Measurements from ENCODE around the gene CRIP1. TPM values are rescaled to one million over a fixed set of nuclear protein-coding genes. Genes with fewer than 3 reads are reported as not detected.

CRIP1 gene
- total RNA-seq, 1 donor from 2014 or later = 5.1 TPM

DNA sequence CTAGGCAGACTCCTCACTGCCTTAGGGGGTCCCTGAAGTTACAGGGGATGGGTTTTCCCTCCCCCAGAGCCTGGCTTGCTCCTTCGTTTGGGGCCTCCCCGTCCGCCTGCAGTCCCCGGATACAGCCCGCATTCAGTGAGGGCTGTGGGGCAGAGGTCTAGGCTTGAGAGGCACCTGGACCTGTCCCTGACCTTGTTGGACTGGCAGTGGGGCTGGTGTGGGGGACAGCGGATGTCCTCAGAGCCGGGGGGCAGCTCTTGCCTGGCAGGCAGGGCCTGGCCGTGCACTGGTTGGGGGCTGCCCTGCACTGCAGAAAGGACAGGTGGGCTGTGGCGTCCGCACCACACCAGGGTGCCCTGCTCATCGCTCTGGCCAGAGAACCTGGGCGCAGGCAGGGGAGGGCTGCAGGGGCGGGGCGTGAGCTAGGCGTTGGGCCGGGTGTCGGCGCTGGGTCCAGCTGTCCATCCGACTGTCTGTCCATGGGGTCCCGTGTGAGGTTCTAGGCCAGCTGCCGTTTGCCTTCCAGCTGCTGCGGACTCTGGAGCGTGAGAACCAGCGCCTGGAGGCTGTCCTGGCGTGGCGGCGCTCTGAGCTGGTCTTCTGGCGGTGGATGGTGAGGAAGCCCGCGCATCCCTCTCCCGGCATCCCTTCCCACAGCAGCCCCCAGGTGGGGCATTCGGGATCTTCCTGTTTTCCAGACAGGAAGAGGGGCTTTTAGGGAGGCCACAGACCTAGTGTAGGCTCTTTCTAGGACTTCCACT, 10.3 kb downstream of the CRIP1 start:
- no peaks in the 10 kb centered on the region for H3K27me3 Mint-ChIP-seq

GRCh38 chr14:105497671-105498429, 11.2 kb downstream of the CRIP1 start:
- no peaks in the 10 kb centered on the region for H3K36me3 Mint-ChIP-seq (ENCODE audit: insufficient read depth)
- no peaks in the 10 kb centered on the region for H3K4me1 Mint-ChIP-seq (ENCODE audit: low read depth)
- no peak for DNase-seq (ENCODE audit: low spot score, unreplicated experiment)
- no peak overlapping the region for H3K4me3 Mint-ChIP-seq (ENCODE audit: low read depth)
- H3K9me3 Mint-ChIP-seq (ENCODE audit: low read depth) = no peaks in the 10 kb centered on the region
- TF ChIP-seq, protein P1, sequence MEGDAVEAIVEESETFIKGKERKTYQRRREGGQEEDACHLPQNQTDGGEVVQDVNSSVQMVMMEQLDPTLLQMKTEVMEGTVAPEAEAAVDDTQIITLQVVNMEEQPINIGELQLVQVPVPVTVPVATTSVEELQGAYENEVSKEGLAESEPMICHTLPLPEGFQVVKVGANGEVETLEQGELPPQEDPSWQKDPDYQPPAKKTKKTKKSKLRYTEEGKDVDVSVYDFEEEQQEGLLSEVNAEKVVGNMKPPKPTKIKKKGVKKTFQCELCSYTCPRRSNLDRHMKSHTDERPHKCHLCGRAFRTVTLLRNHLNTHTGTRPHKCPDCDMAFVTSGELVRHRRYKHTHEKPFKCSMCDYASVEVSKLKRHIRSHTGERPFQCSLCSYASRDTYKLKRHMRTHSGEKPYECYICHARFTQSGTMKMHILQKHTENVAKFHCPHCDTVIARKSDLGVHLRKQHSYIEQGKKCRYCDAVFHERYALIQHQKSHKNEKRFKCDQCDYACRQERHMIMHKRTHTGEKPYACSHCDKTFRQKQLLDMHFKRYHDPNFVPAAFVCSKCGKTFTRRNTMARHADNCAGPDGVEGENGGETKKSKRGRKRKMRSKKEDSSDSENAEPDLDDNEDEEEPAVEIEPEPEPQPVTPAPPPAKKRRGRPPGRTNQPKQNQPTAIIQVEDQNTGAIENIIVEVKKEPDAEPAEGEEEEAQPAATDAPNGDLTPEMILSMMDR (IDR thresholded peaks at IDR 0.05; ENCODE audit: unreplicated experiment) = no peak
- H3K27me3 Mint-ChIP-seq = no peaks in the 10 kb centered on the region
- H3K27ac Mint-ChIP-seq = no peak overlapping the region

More for the DNA sequence above, 10.3 kb downstream of the CRIP1 start:
- no peak for DNase-seq (ENCODE audit: low spot score, unreplicated experiment)
- TF ChIP-seq, protein P1 (IDR thresholded peaks at IDR 0.05; ENCODE audit: unreplicated experiment) = no peak
- Mint-ChIP-seq H3K4me1 (ENCODE audit: low read depth) (no peaks in the 10 kb centered on the region), H3K4me3 (ENCODE audit: low read depth) (no peak overlapping the region), H3K9me3 (ENCODE audit: low read depth) (no peaks in the 10 kb centered on the region), H3K27ac (no peak overlapping the region), H3K36me3 (ENCODE audit: insufficient read depth) (no peaks in the 10 kb centered on the region)

DNA sequence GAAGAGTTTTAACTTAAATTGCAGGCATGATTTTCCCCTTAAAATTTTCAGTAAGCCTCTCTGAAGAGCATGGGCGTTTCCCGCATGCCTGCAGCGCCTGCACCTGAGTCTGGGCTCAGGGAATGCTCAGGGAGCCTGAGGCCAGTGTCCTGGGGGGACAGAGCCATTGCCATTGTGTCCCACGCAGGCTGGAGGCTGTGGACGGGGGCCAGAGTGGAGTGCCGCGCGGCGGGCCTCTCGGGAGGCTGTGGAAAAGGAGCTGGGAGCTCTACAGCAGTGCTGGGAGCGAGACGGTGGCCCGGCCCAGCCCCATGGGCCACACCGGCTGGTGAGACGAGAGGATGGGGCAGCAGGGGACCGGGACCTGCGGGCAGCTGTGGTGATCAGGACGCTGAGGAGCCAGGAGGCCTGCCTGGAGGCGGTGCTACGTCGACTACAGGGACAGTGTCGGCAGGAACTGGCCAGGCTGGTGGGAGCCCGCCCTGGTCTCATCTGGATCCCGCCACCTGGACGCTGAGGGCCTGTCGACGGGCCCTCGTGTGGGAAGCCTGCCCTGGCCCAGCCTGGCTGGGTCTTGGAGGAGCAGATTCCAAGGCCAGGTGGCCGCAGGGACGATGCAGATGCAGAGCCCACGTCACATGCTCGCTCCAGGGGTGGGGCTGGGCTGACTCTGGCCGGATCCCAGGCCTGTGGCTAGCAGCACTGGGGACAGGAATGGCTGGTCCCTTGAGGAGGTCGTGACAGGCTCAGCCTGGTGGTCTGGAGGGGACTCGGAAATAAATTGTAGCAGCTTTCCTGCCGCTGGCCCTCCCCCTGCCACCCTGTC, 12.0 kb downstream of the CRIP1 start:
- H3K4me1 Mint-ChIP-seq (ENCODE audit: low read depth) = no peaks in the 10 kb centered on the region
- H3K36me3 Mint-ChIP-seq (ENCODE audit: insufficient read depth) = no peaks in the 10 kb centered on the region
- H3K27me3 Mint-ChIP-seq = peaks cover 3% of the 10 kb centered on the region
- no peak overlapping the region for H3K27ac Mint-ChIP-seq
- DNase-seq (ENCODE audit: low spot score, unreplicated experiment) = no peak
- TF ChIP-seq, protein P1 (IDR thresholded peaks at IDR 0.05; ENCODE audit: unreplicated experiment) = no peak
- no peaks in the 10 kb centered on the region for H3K9me3 Mint-ChIP-seq (ENCODE audit: low read depth)
- H3K4me3 Mint-ChIP-seq (ENCODE audit: low read depth) = no peak overlapping the region

- no peak overlapping the region for H3K27ac Mint-ChIP-seq
- no peak overlapping the region for H3K4me3 Mint-ChIP-seq (ENCODE audit: low read depth)
- no peaks in the 10 kb centered on the region for H3K4me1 Mint-ChIP-seq (ENCODE audit: low read depth)
- TF ChIP-seq, protein P1 (IDR thresholded peaks at IDR 0.05; ENCODE audit: unreplicated experiment) = no peak
- no peak for DNase-seq (ENCODE audit: low spot score, unreplicated experiment)
- no peaks in the 10 kb centered on the region for H3K36me3 Mint-ChIP-seq (ENCODE audit: insufficient read depth)
- peaks cover 3% of the 10 kb centered on the region for H3K27me3 Mint-ChIP-seq
- H3K9me3 Mint-ChIP-seq (ENCODE audit: low read depth) = no peaks in the 10 kb centered on the region
These were observed 12.8 kb downstream of the CRIP1 start for GRCh38 chr14:105499256-105500035.

Data from progenitor cell of endocrine pancreas (in vitro differentiated cells).